Lower lobe of right lung (tissue), 2 donors: ENCODE data around the gene DUS2. TPM values are rescaled to one million over a fixed set of nuclear protein-coding genes. Genes with fewer than 3 reads are reported as not detected.

Experiments
- ATAC-seq, 2 donors: fragments of 200-7000 bp; cut with Tn5 transposase; one replicate each; pipeline ENCODE4 v1.9.1; 2020 to 2022; ENCODE audit warnings: mild to moderate bottlenecking in 2 of 2, moderate library complexity in 2 of 2
- DNase-seq: peaks from one replicate; pipeline ENCODE4 v3.0.0-alpha.2; 2020
- H3K27ac ChIP-seq: fragments of 200-600 bp; one replicate; pipeline ENCODE4 v1.8.0; 2022
- H3K27me3 ChIP-seq: fragments of 200-600 bp; one replicate; pipeline ENCODE4 v1.8.0; 2022; ENCODE audit warnings: low read depth
- H3K36me3 ChIP-seq: fragments of 200-600 bp; one replicate; pipeline ENCODE4 v1.8.0; 2022; ENCODE audit warnings: mild to moderate bottlenecking
- H3K4me1 ChIP-seq: fragments of 200-600 bp; one replicate; pipeline ENCODE4 v1.8.0; 2022
- H3K4me3 ChIP-seq: fragments of 200-600 bp; one replicate; pipeline ENCODE4 v1.8.0; 2022; ENCODE audit warnings: mild to moderate bottlenecking
- H3K9me3 ChIP-seq: fragments of 200-600 bp; one replicate; pipeline ENCODE4 v1.8.0; 2022
- intact Hi-C: fragments of 100-400 bp; cut with DNase I; formaldehyde crosslinking; loops from one replicate; pipeline ENCODE4 v1.11.0; 2022
- total RNA-seq: library from RNA; stranded (reverse); fragmentation: NEBNext Ultra II Directional; extraction: Animal tissue kit (Norgen Biotek cat#: 25700); gene quantifications from one replicate; pipeline ENCODE4 v1.2.1, GENCODE V29; 2021
- TF ChIP-seq, protein P1 (sequence below): fragments of 200-600 bp; IDR thresholded peaks from one replicate; pipeline ENCODE4 v1.8.0; 2022; ENCODE audit warnings: antibody characterized with exemption, mild to moderate bottlenecking
- donor health status: DM: no; HTN: yes; CAD: no; lungs with severe emphysema.

DUS2 gene
- total RNA-seq, 1 donor from 2014 or later, result 15.1 TPM

DNA sequence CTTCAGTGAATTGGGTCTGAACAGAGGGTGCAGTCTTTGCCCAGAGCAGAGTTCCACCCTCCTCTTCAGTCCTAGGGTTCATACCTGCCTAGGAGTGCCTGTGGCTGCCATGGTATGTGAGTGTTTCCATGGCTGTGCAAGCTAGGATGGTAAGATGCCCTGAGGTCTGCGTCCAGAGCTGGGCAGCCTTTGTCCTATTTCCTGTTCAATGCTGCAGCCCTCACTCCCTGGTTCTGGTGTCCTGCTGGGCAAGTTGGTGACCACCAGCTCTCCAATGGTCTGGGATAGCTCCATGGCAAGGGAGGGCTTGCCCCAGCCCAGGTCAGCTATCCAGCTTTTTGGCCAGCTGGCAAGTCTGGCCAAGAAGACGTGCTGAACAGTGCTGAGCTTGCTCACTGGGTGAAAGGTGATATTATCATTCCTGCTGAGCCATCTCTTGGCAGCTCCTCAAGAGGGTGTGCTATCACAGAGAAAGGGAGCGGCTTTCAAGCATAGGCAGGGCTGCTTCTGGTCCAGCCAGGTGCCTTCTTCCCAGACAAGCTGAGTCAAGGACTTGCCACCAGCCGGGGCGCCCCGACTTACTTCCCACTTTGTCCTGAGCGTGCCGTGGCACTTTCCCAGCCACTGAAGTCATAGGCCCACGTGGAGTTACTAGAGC is 49.1 kb downstream of the DUS2 start:
- Histone ChIP-seq H3K4me3 (no peak overlapping the region), H3K36me3 (peaks cover 61% of the 10 kb centered on the region), H3K4me1 (peaks cover 46% of the 10 kb centered on the region), H3K9me3 (no peaks in the 10 kb centered on the region), H3K27ac (peak overlapping the region; percentile 3), H3K27me3 (no peaks in the 10 kb centered on the region)
- ATAC-seq, result peak in 1 of 2 donors; percentile 6
- DNase-seq, result no peak
- TF ChIP-seq, protein P1, sequence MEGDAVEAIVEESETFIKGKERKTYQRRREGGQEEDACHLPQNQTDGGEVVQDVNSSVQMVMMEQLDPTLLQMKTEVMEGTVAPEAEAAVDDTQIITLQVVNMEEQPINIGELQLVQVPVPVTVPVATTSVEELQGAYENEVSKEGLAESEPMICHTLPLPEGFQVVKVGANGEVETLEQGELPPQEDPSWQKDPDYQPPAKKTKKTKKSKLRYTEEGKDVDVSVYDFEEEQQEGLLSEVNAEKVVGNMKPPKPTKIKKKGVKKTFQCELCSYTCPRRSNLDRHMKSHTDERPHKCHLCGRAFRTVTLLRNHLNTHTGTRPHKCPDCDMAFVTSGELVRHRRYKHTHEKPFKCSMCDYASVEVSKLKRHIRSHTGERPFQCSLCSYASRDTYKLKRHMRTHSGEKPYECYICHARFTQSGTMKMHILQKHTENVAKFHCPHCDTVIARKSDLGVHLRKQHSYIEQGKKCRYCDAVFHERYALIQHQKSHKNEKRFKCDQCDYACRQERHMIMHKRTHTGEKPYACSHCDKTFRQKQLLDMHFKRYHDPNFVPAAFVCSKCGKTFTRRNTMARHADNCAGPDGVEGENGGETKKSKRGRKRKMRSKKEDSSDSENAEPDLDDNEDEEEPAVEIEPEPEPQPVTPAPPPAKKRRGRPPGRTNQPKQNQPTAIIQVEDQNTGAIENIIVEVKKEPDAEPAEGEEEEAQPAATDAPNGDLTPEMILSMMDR, result no peak
- intact Hi-C loops, result no loop called here

DNA sequence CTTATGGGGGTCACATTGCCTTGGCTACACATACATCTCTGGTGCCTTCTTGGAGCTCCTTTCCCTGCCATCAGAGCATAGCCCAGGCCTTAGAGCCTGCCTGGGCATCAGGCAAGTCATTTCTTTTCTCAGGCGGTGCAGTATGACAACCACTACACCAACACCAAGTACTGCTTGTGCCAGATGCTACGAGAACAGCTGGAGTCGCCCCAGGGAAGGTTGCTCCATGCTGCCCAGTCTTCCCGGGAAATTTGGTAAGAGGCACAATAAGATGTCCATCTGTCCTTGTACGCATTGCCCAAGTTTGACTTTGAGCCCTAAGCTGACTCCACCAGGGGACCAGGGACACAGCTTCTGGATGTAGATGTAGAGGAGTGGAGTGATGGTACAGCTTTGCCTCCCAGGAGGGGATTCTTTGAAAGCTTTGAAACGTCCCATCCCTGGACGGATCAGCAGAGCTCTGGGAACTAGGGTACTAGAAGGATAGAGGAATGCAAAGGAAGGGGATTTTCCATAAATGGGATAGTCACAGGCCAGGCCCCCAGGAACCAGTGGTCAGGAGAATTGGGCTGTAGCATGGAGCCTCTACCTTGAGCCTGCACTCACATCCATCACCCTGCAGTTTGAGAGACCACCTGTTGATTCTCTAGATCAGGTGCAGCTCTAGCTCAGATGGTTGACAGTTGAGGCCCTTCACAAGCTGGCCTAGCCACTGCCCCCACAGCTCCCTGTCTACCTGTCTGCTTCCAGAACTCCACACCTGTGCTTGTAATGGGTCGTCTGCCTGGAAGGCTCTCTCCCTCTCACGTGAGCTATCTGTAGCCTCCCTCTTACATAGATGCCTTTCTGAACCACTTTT is 51.0 kb downstream of the DUS2 start:
- DNase-seq (no peak), ATAC-seq (no peak)
- Histone ChIP-seq H3K27me3 (no peaks in the 10 kb centered on the region), H3K9me3 (no peaks in the 10 kb centered on the region), H3K4me1 (peaks cover 42% of the 10 kb centered on the region), H3K4me3 (no peak overlapping the region), H3K36me3 (peaks cover 77% of the 10 kb centered on the region), H3K27ac (no peak overlapping the region)
- TF ChIP-seq, protein P1, result no peak
- intact Hi-C loops, result no loop called here

DNA sequence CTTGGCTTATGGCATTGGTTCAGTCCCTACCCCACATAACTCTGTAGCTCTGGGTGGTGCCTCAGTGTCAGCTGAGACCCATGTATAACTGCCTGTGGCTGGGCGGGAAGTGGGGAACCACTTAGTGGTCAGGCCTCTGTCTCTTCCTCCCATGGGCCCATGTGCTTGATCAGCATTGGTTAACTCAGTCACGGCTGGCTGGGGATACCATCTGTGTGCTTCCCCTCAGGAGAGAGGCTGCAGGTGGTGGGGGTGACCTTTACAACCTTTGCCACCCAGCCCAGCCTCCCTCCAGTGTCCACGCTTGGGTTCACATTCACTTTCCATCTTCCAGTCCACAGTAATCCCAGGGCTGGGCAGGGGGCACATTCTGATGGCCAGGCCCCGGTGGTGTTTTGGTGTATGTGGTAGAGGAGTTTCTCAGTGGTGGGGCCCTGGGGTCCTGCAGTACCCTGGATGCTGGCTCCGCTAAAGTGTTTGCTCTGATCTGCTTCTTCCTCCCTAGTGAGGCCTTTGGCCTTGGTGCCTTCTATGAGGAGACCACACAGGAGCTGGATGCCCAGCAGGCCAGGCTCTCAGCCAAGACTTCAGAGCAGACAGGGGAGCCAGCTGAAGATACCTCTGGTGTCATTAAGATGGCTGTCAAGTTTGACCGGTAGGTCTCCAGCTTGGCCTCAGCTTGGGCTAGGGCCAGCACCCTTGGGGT is 51.9 kb downstream of the DUS2 start:
- TF ChIP-seq, protein P1, result no peak
- ATAC-seq, result peak; percentile 16 to 41
- intact Hi-C loops, result no loop called here
- no peak for DNase-seq
- Histone ChIP-seq H3K27me3 (no peaks in the 10 kb centered on the region), H3K4me1 (peaks cover 42% of the 10 kb centered on the region), H3K4me3 (no peak overlapping the region), H3K9me3 (no peaks in the 10 kb centered on the region), H3K27ac (no peak overlapping the region), H3K36me3 (peaks cover 77% of the 10 kb centered on the region)

DNA sequence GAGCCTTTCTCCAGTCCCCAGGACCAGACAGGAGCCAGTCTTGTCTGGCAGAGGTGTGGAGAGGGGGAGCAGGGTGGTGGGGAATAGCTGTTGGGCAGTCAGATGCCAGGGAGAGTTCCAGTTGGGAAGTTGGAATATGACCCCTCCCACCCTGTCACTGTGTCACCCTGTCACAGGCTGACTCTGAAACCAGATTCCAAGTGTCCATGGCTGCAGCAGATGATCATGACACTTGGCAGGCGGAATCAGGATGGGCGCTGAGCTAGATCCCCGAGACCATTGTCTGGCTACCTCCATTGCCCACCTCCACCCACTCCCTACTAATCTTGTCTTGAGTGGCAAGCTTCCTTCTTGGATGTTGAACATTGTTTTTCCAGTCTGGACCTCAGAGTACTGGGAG is 52.9 kb downstream of the DUS2 start:
- intact Hi-C loops, result no loop called here

DNA sequence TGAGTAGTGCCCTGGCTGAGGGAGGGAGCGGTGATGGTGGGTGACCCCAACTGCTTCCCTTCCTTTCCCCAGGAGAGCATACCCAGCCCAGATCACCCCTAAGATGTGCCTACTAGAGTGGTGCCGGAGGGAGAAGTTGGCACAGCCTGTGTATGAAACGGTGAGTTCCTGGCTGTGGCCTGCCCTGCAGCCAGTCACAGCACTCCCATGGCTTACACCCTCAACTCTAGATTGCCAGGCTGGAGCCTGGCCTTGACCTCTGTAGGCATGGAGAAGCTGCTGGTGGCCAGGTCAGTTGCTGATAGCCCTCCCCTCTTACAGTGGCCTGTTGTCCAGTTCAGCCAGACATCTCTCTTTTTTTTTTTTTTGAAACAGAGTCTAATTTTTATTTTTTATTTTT is 53.5 kb downstream of the DUS2 start:
- no peaks in the 10 kb centered on the region for H3K27me3 ChIP-seq
- H3K36me3 ChIP-seq, result peaks cover 67% of the 10 kb centered on the region
- peaks cover 45% of the 10 kb centered on the region for H3K4me1 ChIP-seq
- H3K27ac ChIP-seq, result no peak overlapping the region
- ATAC-seq (no peak), DNase-seq (no peak)
- TF ChIP-seq, protein P1, result no peak
- H3K4me3 ChIP-seq, result no peak overlapping the region
- H3K9me3 ChIP-seq, result no peaks in the 10 kb centered on the region
- intact Hi-C loops, result no loop called here

More for the DNA sequence above, 52.9 kb downstream of the DUS2 start:
- TF ChIP-seq, protein P1, result no peak
- Histone ChIP-seq H3K27ac (no peak overlapping the region), H3K36me3 (peaks cover 73% of the 10 kb centered on the region), H3K4me1 (peaks cover 42% of the 10 kb centered on the region), H3K9me3 (no peaks in the 10 kb centered on the region), H3K4me3 (no peak overlapping the region), H3K27me3 (no peaks in the 10 kb centered on the region)
- ATAC-seq (no peak), DNase-seq (no peak)
